Peyer's patch (tissue), 4 donors: Measurements from ENCODE around the gene DPP4.

ENCODE experiments used
- POLR2A ChIP-seq, 2 donors: fragments of 450-650 bp; IDR thresholded peaks; one replicate each; pipeline ENCODE4 v1.5.1; 2017; ENCODE audit warnings: antibody characterized with exemption in 2 of 2, mild to moderate bottlenecking in 2 of 2, moderate library complexity in 2 of 2
- TF ChIP-seq, protein P1 (sequence below), 6 experiments: fragments of 450-650 bp in 4 of 6; fragments of 200-600 bp in 2 of 6; sonication (generic) in 1 of 6; IDR thresholded peaks; one replicate each; pipeline ENCODE4 v1.5.1; 2017 to 2019; ENCODE audit warnings: antibody characterized with exemption in 6 of 6, mild to moderate bottlenecking in 3 of 6, moderate library complexity in 1 of 6

DNA sequence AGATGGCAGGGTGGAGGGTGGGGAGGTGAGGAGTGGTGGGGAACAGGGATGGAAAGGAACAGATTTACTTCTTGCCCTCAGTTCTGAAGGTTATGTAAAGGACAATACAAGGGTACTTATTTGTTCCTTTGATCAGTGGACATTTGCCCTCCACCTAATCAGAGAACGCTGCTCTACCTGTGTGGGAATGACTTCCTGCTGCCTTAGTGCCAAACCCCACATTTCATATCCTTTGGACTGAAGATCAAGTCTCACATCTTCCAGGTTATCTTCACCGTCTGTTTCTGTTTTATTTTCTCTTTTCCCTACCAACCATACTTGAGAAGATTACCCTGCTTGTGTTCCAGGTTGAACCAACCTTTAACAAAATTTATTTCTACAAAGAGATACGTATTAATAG, 8.7 kb upstream of the DPP4 start:
- TF ChIP-seq, protein P1, sequence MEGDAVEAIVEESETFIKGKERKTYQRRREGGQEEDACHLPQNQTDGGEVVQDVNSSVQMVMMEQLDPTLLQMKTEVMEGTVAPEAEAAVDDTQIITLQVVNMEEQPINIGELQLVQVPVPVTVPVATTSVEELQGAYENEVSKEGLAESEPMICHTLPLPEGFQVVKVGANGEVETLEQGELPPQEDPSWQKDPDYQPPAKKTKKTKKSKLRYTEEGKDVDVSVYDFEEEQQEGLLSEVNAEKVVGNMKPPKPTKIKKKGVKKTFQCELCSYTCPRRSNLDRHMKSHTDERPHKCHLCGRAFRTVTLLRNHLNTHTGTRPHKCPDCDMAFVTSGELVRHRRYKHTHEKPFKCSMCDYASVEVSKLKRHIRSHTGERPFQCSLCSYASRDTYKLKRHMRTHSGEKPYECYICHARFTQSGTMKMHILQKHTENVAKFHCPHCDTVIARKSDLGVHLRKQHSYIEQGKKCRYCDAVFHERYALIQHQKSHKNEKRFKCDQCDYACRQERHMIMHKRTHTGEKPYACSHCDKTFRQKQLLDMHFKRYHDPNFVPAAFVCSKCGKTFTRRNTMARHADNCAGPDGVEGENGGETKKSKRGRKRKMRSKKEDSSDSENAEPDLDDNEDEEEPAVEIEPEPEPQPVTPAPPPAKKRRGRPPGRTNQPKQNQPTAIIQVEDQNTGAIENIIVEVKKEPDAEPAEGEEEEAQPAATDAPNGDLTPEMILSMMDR (IDR thresholded peaks at IDR 0.05), result no peak
- TF ChIP-seq POLR2A (IDR thresholded peaks at IDR 0.05), result no peak
